HEK293T (cell line): ENCODE results near the gene SACS.

ENCODE experiments used
- CTCF ChIA-PET: fragments of 350-600 bp; formaldehyde crosslinking; extraction: SDS; loops from one replicate; lab custom pipeline; 2021; ENCODE audit warnings: antibody characterized with exemption, inconsistent platforms; lab: Yijun Ruan, JAX
- POLR2A ChIA-PET: fragments of 350-600 bp; formaldehyde crosslinking; extraction: SDS; loops from one replicate; lab custom pipeline; 2020; ENCODE audit warnings: antibody characterized with exemption, inconsistent platforms; lab: Yijun Ruan, JAX
- DNase-seq: peaks from one replicate; pipeline ENCODE4 v3.0.0; 2012; ENCODE audit warnings: mixed read lengths; ENCODE audit errors: extremely low spot score
- ARNT ChIP-seq: fragments of 450-650 bp; IDR thresholded peaks from 2 replicates; pipeline ENCODE4 v1.6.1; 2017; ENCODE audit warnings: mild to moderate bottlenecking
- BHLHE40 ChIP-seq: fragments of 450-650 bp; IDR thresholded peaks from 2 replicates; pipeline ENCODE4 v1.6.1; 2016; ENCODE audit warnings: mild to moderate bottlenecking, moderate library complexity, borderline replicate concordance
- CTBP1 ChIP-seq: fragments of 450-650 bp; IDR thresholded peaks from 2 replicates; pipeline ENCODE4 v1.6.1; 2016; ENCODE audit warnings: borderline replicate concordance
- ELF4 ChIP-seq: fragments of 450-650 bp; IDR thresholded peaks from 2 replicates; pipeline ENCODE4 v1.6.1; 2017; ENCODE audit warnings: antibody characterized with exemption
- FOXA1 ChIP-seq: fragments of 450-650 bp; IDR thresholded peaks from 2 replicates; pipeline ENCODE4 v1.6.1; 2016; ENCODE audit warnings: mild to moderate bottlenecking
- FOXK2 ChIP-seq: fragments of 450-650 bp; IDR thresholded peaks from 2 replicates; pipeline ENCODE4 v1.6.1; 2016; ENCODE audit warnings: mild to moderate bottlenecking
- FOXM1 ChIP-seq: fragments of 450-650 bp; IDR thresholded peaks from 2 replicates; pipeline ENCODE4 v1.6.1; 2017; ENCODE audit warnings: mild to moderate bottlenecking, borderline replicate concordance
- HDGF ChIP-seq: fragments of 450-650 bp; IDR thresholded peaks from 2 replicates; pipeline ENCODE4 v1.6.1; 2017; ENCODE audit warnings: antibody characterized with exemption, borderline replicate concordance
- L3MBTL2 ChIP-seq: fragments of 450-650 bp; conservative IDR thresholded peaks from 2 replicates; pipeline ENCODE4 v1.6.1; 2016; ENCODE audit warnings: mild to moderate bottlenecking
- LEF1 ChIP-seq: fragments of 450-650 bp; IDR thresholded peaks from 2 replicates; pipeline ENCODE4 v1.6.1; 2017; ENCODE audit warnings: mild to moderate bottlenecking, borderline replicate concordance
- NFRKB ChIP-seq: fragments of 450-650 bp; IDR thresholded peaks from 2 replicates; pipeline ENCODE4 v1.6.1; 2016; ENCODE audit warnings: mild to moderate bottlenecking, moderate library complexity
- SP1 ChIP-seq: fragments of 450-650 bp; IDR thresholded peaks from 2 replicates; pipeline ENCODE4 v1.6.1; 2017
- SUZ12 ChIP-seq: fragments of 450-650 bp; IDR thresholded peaks from 2 replicates; pipeline ENCODE4 v1.6.1; 2016; ENCODE audit warnings: mild to moderate bottlenecking
- TARDBP ChIP-seq: fragments of 450-650 bp; IDR thresholded peaks from 2 replicates; pipeline ENCODE4 v1.6.1; 2016
- ZNF384 ChIP-seq: fragments of 450-650 bp; IDR thresholded peaks from 2 replicates; pipeline ENCODE4 v1.6.1; 2016
- TF ChIP-seq, protein P1 (sequence below): fragments of 450-650 bp; IDR thresholded peaks from 2 replicates; pipeline ENCODE4 v1.6.1; 2016

SACS gene

DNA sequence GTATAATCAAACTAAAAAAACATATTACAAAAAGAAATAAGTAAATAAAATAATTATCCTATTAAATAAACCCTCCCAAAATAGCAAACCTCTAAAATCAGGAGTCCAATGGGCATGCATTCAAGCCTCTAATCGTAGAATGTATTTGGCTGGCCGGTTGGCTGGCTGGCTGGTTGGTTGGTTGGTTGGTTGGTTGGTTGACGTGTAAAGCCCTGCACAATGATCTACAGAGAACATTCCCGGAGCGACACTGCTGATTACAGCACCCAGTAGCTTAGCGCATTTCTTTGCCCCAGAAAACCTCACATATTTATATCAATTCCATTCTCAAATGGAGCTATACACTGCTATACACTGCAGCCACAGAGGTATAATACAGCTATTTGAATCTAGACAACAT, 65.6 kb downstream of the SACS start:
- CTCF ChIA-PET = no interaction called here

GRCh38 chr13:23365652-23366051, 67.8 kb downstream of the SACS start:
- CTCF ChIA-PET = no interaction called here

More for the DNA sequence above, 65.6 kb downstream of the SACS start:
- TF ChIP-seq FOXM1 (no peak), ELF4 (no peak), CTBP1 (no peak), FOXA1 (no peak), NFRKB (no peak), BHLHE40 (no peak), TARDBP (no peak), LEF1 (no peak), HDGF (no peak), SUZ12 (no peak)
- TF ChIP-seq, protein P1, sequence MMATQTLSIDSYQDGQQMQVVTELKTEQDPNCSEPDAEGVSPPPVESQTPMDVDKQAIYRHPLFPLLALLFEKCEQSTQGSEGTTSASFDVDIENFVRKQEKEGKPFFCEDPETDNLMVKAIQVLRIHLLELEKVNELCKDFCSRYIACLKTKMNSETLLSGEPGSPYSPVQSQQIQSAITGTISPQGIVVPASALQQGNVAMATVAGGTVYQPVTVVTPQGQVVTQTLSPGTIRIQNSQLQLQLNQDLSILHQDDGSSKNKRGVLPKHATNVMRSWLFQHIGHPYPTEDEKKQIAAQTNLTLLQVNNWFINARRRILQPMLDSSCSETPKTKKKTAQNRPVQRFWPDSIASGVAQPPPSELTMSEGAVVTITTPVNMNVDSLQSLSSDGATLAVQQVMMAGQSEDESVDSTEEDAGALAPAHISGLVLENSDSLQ = no peak
- DNase-seq = no peak
- POLR2A ChIA-PET = no interaction called here

GRCh38 chr13:23359882-23360281, 73.6 kb downstream of the SACS start:
- TF ChIP-seq SP1 (no peak), FOXA1 (no peak), FOXK2 (no peak), HDGF (no peak), FOXM1 (no peak), CTBP1 (no peak), SUZ12 (no peak), TARDBP (no peak), ELF4 (no peak), BHLHE40 (no peak), NFRKB (no peak), ZNF384 (no peak), LEF1 (no peak), ARNT (no peak), L3MBTL2 (no peak)
- TF ChIP-seq, protein P1 = no peak
- ChIA-PET POLR2A (interaction anchor here (1.0 kb wide), 1 partner anchor 16 kb away, joined by 3 read pairs; no protein-coding TSS in a partner anchor), CTCF (no interaction called here)
- no peak for DNase-seq

More at GRCh38 chr13:23365652-23366051, 67.8 kb downstream of the SACS start:
- POLR2A ChIA-PET = interaction anchor here (1.7 kb wide), 1 partner anchor 10 kb away, joined by 6 read pairs; no protein-coding TSS in a partner anchor
- no peak for TF ChIP-seq ELF4
- TF ChIP-seq NFRKB = no peak
- no peak for TF ChIP-seq SP1
- TF ChIP-seq HDGF = no peak
- TF ChIP-seq SUZ12 = no peak
- no peak for TF ChIP-seq TARDBP
- TF ChIP-seq FOXM1 = no peak
- no peak for TF ChIP-seq FOXA1
- TF ChIP-seq BHLHE40 = no peak
- TF ChIP-seq LEF1 = no peak
- TF ChIP-seq L3MBTL2 = no peak
- no peak for TF ChIP-seq ZNF384
- TF ChIP-seq FOXK2 = no peak
- TF ChIP-seq, protein P1 = no peak
- no peak for TF ChIP-seq CTBP1
- TF ChIP-seq ARNT = no peak
- DNase-seq = no peak

DNA sequence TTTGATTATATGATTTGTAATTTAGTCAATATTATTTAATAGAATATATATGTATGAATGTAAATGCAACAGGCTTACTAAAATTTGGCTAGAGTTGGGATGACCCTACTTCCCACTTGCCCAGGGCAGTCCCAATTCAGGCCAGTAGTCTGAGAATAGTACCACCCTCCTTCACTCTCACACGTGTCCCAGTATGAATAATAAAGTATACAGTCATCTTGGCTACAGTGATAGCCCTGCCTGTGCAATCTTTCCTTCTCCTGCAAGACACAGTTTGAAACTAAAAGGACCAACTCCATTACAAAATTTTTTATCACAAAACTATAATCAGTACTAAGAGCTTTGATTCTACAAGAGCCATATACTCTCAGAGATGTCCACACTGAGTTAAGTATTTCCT, 76.2 kb downstream of the SACS start:
- TF ChIP-seq FOXM1 (no peak), FOXA1 (no peak), ELF4 (no peak), ARNT (no peak), FOXK2 (no peak), CTBP1 (no peak), HDGF (no peak), LEF1 (no peak), SP1 (no peak)
- TF ChIP-seq, protein P1 = no peak
- ChIA-PET POLR2A (no interaction called here), CTCF (no interaction called here)
- no peak for DNase-seq

- TF ChIP-seq HDGF (no peak), FOXA1 (no peak), ELF4 (no peak), L3MBTL2 (no peak), LEF1 (no peak), CTBP1 (no peak), FOXM1 (no peak), BHLHE40 (no peak), FOXK2 (no peak), SP1 (no peak), NFRKB (no peak), ARNT (no peak), SUZ12 (no peak)
- TF ChIP-seq, protein P1 = no peak
- no peak for DNase-seq
- POLR2A ChIA-PET = no interaction called here
- CTCF ChIA-PET = no interaction called here
Observed at GRCh38 chr13:23356368-23356767, 77.1 kb downstream of the SACS start.
